SK-N-SH treated with all-trans-retinoic acid at 6 μM for 48 hours (cell line): ENCODE measurements around the gene TNPO1.

Experiments used
- ARNTL ChIP-seq: fragments of 450-650 bp; formaldehyde crosslinking; IDR thresholded peaks from 2 replicates; pipeline ENCODE4 v1.5.0; 2020; ENCODE audit warnings: low read depth, mild to moderate bottlenecking, moderate library complexity, borderline replicate concordance
- ESRRG ChIP-seq: fragments of 250-450 bp; sonication (Bioruptor Pico); IDR thresholded peaks from 2 replicates; pipeline ENCODE4 v1.6.1; 2021; ENCODE audit warnings: mild to moderate bottlenecking
- PATZ1 ChIP-seq: fragments of 250-450 bp; sonication (Bioruptor Pico); IDR thresholded peaks from 2 replicates; pipeline ENCODE4 v1.8.0; 2020; ENCODE audit warnings: mild to moderate bottlenecking, moderate library complexity, borderline replicate concordance
- POU6F1 ChIP-seq: fragments of 250-450 bp; sonication (Bioruptor Pico); IDR thresholded peaks from 2 replicates; pipeline ENCODE4 v1.8.0; 2021; ENCODE audit warnings: low read depth, mild to moderate bottlenecking, moderate library complexity, borderline replicate concordance
- RARB ChIP-seq: fragments of 250-450 bp; sonication (Bioruptor Pico); IDR thresholded peaks from 2 replicates; pipeline ENCODE4 v1.8.0; 2021; ENCODE audit warnings: mild to moderate bottlenecking, moderate library complexity
- SNAI2 ChIP-seq: fragments of 250-450 bp; sonication (Bioruptor Pico); IDR thresholded peaks from 2 replicates; pipeline ENCODE4 v1.5.0; 2020; ENCODE audit warnings: mild to moderate bottlenecking, moderate library complexity
- TSHZ2 ChIP-seq: fragments of 250-450 bp; sonication (Bioruptor Pico); IDR thresholded peaks from 2 replicates; pipeline ENCODE4 v1.5.0; 2020; ENCODE audit warnings: mild to moderate bottlenecking, moderate library complexity
- ZFP3 ChIP-seq: fragments of 250-450 bp; sonication (Bioruptor Pico); IDR thresholded peaks from 2 replicates; pipeline ENCODE4 v1.5.0; 2020; ENCODE audit warnings: mild to moderate bottlenecking, moderate library complexity
- ZNF565 ChIP-seq: fragments of 450-650 bp; formaldehyde crosslinking; conservative IDR thresholded peaks from 2 replicates; pipeline ENCODE4 v1.5.0; 2020; ENCODE audit warnings: low read depth, mild to moderate bottlenecking, moderate library complexity
- ZNF70 ChIP-seq: fragments of 450-650 bp; formaldehyde crosslinking; IDR thresholded peaks from 2 replicates; pipeline ENCODE4 v1.5.0; 2020; ENCODE audit warnings: mild to moderate bottlenecking, moderate library complexity
- ZNF8 ChIP-seq: fragments of 450-650 bp; formaldehyde crosslinking; IDR thresholded peaks from 2 replicates; pipeline ENCODE4 v1.5.0; 2020; ENCODE audit warnings: mild to moderate bottlenecking, moderate library complexity

GRCh38 chr5:72788866-72789505 is 27.5 kb upstream of the TNPO1 start:
- TF ChIP-seq ZFP3 (CRISPR knock-in tag): no peak
- TF ChIP-seq ZNF565 (CRISPR knock-in tag): no peak
- TF ChIP-seq SNAI2 (CRISPR knock-in tag): no peak
- TF ChIP-seq ESRRG (CRISPR knock-in tag): no peak
- TF ChIP-seq PATZ1: no peak
- TF ChIP-seq RARB: no peak
- no peak for TF ChIP-seq TSHZ2
- no peak for TF ChIP-seq POU6F1 (CRISPR knock-in tag)
- no peak for TF ChIP-seq ARNTL (CRISPR knock-in tag)
- no peak for TF ChIP-seq ZNF8
- no peak for TF ChIP-seq ZNF70 (CRISPR knock-in tag)
